GM18861 (cell line): Measurements from ENCODE around the gene VWDE.
A peak's percentile ranks its signal among the peaks of the same experiment; 100 is the strongest.
"Not testable (repeated sequence)": the region's sequence is repeated elsewhere in the genome, so short reads cannot be mapped to it uniquely, and the experiment has no call there.

ENCODE experiments used
- ATAC-seq: cut with Tn5 transposase; IDR thresholded peaks from one replicate; pipeline ENCODE4 v1.9.1; 2021; ENCODE audit not compliant: unreplicated experiment

VWDE gene

DNA sequence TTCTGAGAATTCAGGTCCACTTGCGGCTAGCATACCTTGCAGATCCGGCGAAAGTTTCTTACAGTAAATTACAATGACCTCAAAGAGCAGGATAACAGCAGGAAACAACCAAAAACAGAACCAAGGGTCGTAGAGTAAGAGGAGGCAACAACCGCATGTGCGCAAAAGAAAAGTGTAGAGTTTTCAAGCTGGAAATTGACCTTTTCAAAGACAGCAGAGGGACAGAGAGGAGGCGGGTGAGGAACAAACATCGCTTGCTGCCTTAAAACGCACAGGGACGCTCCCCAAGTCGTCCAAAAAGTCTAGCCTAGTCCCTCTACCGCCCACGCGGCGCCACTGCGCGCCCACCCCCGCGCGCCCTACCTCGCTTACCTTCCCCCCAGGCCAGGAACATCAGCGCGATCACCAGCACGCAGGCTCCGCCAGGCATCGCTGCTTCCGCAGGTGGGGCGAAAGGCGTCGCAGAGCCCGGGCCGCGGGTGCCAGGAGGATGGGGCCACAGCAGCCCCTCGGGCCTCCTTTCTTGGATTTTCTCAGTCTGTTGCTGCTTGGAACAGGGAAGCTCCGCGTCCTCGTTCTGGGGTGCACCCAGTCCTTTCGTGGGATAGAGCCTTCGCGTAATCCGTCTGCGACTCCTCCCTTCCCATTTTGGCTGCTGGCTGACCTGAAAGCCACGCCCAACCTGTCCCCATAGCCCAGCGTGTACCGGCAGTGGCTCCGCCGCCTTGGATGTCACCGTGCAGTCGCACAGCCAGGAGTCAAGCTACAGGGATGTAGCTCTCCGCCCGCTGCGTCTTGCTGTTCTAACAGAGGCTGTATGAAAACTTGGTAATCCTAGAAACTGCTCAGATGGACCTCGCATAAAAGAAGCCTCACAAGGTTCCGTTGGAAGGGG is at the start of gene VWDE:
TSS of gene VWDE (minus strand) at position 579 of the 895 bp plus-strand sequence. CDS start at position 430, 149 bp downstream.
- ATAC-seq, result peak; percentile 41

DNA sequence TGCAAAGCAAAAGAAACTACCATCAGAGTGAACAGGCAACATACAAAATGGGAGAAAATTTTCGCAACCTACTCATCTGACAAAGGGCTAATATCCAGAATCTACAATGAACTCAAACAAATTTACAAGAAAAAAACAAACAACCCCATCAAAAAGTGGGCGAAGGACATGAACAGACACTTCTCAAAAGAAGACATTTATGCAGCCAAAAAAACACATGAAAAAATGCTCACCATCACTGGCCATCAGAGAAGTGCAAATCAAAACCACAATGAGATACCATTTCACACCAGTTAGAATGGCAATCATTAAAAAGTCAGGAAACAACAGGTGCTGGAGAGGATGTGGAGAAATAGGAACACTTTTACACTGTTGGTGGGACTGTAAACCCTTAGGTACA is 49.5 kb upstream of the VWDE start:
- ATAC-seq, result not testable (repeated sequence)

DNA sequence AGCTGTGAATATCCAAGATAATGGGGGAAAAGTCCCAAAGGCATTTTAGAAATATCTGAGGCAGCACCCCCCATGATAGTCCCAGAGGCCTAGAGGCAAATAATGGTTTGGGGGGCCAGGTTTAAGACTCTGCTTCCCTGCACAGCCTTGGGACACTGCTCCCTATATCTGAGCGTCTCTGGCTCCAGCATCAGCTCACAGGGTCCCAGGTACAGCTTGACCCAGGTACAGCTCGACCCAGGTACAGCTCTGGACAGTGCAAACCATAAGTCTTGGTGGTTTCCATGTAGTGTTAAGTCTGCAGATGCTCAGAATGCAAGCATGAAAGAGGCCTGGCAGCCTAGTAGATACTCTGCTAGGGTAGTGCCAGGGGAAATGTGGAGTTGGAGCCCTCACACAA is 47.0 kb upstream of the VWDE start:
- no peak for ATAC-seq

DNA sequence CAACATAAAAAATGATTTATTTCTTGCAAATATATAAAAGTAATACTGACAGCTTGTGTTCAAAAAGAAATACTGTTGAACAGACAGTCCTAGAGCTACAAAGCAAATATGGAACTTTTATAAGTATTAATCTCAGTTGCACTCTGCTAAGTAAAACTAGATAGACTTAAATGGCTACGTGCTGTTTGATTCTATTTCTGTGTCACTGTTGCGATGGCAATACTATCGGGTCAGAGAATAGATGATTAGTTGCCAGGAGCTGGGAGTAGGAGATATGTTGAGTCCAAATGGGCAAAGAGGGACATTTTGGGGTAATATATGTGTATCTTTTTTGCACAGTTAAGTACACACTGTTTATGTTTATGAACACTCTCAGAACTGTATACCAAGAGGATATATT is 41.1 kb upstream of the VWDE start:
- ATAC-seq, result no peak

DNA sequence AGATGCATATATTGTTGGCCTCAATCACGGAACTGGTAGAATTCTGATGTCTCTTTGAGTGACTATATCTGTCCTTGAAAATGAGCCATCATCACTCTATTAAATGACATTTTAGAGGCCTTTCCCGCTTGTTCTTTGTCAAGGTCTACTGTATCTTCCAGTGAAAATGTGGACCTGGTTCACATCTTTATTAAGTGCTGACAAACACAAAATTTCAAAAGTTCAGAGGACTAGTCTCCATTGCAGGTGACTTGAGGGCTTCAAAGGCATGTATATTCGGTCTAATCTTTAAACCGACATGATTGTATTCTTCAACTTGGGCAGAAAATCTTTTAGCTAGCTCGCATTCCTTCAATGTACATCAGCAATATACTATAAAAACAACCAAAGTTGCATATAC is 36.6 kb upstream of the VWDE start:
- no peak for ATAC-seq

DNA sequence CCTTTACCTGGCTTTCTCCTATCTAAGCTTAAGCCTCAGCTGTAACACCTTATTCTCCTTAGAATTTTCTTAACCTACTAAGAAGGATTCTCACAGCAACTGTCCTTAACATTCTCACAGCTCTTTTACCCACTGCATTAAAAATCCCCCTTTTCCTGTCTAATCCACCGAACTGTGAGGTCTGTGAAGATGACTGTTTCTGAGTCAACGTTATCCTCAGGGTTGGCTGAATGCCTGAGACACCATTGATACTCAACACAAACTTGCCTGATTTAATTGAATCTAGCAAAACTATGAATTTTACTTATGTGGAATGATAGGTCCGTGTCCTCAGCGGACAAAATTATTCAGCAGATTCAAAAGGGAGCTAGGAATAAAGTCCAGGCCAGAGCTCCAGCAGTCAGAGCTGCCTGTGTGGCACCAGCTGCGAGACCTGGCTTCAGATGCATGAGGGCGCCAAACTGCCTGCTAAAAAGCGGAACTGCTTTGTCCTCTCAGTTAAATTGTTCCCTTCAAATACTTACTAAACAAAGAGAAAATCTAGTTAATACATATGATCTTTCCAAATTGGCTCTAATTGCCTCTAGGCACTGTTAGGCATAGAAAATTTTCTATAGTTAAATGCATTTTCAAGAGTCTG is 33.4 kb upstream of the VWDE start:
- ATAC-seq, result no peak

DNA sequence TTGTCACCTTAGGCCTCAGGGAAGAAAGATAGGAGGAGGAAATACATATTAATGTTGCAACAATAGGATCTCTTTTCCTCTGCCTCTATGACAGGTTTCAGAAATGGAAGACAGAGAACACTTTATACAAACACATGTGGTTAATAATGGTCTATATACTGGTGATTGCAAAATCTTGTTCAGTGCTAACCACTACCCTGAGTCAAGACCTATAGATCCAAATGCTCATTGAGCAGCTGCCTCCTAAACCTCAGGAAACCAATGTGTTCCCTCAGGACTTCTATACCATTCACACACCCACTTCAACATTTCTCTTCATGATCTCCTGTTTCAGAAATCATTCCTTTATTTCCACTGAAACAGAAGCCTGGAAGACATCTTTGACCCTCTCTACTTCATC is 32.5 kb upstream of the VWDE start:
- no peak for ATAC-seq

DNA sequence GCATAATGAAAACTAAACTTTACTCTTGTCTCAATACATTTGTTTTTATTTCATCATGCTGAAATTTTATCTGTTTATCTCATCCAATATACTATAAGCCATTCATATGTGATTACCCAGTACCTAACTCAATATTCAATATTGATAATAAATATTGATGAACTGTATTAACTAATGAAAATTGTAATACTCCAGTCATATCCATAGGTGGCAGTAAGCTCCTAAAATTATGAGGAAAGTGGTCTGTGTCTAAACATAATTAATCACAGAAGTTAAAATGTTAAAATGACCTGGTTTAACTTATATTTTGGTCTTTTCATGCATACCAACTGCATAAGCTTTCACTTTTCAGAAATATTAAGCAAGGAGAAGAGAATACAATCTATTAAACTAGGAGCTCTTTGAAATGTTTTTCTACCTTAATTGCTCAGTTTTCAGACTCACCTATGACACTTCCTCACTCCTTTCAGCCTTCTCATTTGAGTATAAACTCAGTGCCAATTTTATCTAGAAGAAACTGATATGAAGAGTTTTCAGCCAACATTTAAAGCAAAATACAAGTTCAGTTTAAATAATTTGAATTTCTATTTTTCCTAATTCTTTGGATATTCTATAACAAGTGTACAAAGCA is 30.5 kb upstream of the VWDE start:
- ATAC-seq, result no peak

DNA sequence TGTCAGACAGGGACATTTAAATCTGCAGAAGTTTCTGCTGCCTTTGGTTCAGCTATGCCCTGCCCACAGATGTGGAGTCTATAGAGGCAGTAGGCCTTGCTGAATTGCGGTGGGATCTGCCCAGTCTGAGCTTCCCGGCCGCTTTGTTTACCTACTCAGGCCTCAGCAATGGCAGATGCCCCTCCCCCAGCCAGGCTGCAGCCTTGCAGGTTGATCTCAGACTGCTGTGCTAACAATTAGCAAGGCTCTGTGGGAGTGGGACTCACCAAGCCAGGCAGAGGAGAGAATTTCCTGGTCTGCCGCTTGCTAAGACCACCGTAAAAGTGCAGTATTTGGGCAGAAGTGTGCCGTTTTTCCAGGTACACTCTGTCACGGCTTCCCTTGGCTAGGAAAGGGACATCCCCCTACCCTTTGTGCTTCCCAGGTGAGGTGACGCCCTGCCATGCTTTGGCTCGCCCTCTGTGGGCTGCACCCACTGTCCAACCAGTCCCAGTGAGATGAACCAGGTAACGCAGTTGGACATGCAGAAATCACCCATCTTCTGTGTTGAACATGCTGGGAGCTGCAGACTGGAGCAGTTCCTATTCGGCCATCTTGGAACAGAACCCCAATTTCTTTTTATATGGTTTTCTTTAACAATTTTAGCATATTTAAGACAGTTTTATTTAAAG is 28.4 kb upstream of the VWDE start:
- no peak for ATAC-seq

DNA sequence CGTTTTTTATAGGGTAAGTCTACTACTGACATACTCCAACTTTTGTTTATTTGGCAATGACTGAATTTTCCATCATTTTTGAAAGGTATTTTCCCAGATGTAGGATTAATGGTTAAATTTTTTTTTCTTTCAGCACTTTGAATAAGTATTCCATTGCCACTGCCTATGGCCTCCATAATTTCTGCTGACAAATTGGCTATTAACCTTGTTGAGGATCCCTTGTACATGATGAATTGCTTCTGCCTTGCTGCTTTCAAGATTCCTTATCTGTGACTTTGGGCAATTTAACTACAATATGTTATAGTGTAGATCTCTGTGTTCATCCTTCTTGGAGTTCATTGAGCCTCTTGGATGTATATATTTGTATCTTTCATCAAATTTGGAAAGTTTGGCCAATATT is 21.6 kb upstream of the VWDE start:
- ATAC-seq, result no peak

DNA sequence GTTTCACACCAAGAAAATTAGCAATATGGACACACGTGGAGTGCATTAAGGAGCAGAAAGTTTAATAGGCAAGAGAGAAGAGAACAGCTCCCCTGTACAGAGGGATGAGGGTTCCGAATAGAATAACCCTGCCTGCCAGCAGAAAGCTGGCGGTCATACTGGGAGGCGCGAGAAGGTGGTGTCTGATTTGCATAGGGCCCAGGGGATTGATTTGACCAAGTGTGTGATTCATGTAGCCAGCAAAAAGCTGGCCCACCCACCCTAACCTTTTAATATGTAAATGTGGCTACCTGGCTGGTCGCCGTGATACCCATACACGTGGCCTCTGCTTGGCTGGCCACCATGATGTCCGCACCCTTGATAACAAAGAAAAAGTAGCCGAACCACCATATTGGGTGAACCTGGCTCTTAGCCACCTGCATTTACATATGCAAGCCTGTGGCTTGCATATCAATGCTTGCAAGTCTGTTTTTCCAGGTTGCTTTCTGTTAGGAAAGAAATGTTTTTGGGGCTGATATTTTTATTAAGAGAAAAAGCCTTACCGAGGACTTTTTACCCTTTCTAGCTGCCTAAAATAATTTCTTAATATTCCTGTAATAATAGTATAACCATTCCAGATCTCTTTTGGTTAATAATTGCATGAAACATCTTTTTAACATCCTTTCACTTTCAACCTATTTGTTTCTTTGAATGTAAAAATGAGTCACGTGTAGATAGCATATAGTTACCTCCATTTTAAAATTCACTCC is 20.5 kb upstream of the VWDE start:
- no peak for ATAC-seq

DNA sequence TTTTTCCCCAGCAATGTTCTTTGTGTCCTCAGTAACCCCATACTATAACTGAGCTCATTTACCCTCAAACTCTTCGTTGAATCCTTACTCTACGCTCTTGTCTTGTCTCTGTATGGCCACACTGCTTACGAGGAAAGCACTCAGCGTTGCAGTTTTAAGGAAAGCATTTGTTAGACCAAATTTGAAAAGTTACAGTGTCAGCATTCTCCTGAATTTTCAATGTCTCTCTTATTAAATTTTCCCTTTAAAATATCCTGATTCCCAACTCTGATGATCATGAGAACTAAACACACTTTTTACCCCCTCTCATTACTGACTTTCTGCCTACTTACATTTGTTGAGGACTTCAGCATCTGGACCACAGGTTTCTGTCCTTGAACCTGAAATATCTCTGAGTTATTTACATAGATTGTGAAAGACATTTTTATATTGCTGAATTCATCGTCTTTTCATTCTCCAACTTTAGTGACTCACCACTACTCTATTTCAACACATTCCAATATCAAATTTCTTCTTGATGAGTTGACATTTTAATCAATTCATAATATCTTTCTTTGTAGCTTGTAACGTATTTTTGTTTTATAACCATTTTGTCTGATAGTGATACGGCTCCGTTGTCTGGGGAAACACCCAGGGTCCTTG is 19.8 kb upstream of the VWDE start:
- no peak for ATAC-seq

DNA sequence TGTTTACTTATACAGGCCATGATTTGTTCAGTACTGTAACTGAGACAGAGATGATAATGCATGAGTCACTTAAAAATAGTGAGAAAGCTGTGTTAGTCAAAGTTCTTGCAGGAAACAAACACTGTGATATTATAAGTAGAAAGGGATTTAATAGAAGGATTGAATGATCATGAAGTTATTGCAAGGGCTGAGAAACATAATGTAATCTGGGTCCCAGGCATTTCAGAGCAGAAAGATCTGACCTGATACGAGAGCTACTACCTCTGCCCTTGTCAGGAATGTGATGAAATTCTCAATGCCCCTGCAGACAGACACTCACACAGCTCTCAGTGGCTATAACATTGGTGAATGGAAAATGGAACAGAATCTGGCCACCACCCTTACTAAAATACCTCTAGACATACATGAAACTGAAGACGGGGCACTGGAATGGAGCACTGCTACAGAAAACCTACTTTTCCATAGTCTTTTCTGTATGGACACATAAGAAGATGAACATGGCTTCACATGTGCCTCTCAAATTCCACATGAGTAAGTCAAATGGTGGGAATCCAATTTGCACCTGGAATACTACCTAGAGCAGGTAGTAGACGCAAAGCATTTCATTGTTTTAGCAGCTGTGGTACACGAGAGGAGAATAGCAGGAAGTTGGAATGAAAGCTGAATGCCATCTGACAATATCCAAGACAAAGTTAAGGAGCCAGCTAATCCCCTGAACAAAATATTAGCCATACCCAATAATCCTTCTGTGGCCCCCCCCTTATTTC is 19.1 kb upstream of the VWDE start:
- ATAC-seq, result no peak

DNA sequence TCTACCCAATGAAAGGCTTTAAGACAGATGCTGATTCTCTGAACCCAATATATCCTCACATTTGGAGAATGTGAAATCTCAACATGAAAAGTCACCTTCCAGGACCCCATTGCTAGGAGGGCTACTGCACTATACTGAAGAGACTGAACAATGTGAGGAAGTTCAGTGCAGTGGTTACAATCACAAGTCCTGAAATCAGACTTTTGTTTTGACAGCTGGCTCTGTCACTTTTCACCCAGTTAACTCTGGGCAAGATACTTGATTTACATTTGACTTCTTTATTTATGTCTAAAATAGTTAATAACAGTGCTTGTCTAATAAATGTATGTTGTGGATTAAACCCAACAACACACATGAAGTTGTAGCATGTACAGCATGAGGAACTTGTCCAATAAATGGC is 14.8 kb upstream of the VWDE start:
- ATAC-seq, result no peak

DNA sequence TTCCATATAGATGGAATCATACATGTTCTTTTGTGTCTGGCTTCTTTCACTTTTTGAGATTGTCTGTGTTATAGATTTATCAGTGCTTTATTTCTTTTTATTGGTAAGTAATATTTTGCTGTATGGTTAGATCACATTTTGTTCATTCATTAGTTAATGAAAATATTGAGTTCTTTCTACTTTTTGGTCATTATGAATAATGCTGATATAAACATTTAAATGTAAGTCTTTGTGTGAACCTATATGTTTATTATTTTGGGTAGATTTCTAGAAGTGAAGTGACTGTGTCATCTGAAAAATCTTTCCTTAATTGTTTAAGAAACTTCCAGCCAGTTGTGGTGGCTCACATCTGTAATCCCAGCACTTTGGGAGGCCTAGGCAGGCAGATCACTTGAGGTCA is 11.4 kb upstream of the VWDE start:
- ATAC-seq, result no peak

DNA sequence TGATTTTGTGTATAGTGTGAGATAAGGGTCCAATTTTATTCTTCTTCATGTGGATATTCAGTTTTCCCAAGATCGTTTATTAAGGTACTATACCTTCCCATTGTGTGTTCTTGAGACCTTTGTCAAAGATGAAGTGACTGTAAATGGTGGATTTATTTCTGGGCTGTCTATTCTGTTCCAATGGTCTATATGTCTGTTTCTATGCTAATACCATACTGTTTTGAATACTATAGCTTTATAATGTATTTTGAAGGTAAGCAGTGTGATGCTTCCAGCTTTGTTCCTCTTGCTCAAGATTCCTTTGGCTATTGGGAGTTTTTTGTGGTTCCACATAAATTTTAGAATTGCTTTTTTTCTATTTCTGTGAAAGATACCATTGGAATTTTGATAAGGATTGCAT is 8.7 kb upstream of the VWDE start:
- ATAC-seq, result no peak

DNA sequence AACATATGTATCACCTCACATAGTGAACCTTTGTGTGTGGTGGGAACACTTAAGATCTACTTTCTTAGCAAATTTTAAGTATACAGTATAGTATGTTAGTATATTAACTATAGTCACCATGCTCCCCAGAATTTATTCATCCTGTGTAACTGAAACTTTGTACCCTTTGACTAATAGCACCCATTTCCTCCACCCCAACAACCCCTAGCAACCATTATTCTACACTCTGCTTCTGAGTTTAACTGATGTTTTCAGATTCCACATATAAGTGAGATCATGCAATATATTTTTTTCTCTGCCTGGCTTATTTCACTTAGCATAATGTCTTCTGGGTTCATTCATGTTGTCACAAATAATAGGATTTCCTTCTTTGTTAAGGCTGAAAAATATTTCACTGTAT is 6.9 kb upstream of the VWDE start:
- no peak for ATAC-seq

DNA sequence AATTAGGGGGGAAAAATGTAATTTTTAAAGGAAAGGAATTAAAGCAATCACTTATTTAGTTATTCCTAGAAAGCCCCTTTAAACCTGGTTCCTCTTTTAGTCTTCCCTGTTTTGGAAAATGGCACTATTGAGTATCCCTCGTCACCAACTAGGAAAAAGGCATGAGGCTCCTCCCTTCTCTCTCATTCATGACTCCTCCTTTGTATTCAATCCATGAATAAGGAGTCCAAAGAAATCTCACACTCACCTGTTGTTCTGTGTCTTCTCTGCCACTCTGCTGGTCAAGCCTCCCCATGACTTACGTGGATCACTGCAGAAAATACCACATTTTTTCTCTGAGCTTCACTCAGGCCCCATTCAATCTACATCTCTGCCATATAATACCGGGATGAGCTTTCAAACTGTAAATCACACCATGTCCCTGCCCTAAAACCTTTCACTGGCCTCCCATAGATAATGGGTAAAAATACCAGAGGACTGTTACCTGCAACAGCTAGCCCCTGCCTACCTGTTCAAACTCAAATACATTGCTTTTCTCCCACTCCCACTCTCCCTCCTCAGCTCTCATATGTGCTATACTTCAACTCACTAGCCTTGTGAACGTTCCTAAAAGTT is 5.5 kb upstream of the VWDE start:
- no peak for ATAC-seq

DNA sequence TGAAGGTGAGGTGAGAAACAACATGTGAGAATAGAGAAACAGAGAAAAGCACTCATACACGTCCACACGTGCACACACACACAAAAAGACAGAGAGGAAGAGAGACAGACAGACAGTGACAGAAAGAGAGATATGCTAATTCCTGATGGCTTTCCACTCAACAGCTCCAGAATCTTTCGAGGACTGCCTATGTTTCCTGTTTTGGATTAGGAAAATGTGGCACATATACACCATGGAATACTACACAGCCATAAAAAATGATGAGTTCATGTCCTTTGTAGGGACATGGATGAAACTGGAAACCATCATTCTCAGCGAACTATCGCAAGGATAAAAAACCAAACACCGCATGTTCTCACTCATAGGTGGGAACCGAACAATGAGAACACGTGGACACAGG is 4.0 kb upstream of the VWDE start:
- ATAC-seq, result not testable (repeated sequence)
